HG02571 (cell line): ENCODE measurements around the gene KCNJ12.
"Not testable (repeated sequence)": the region's sequence is repeated elsewhere in the genome, so short reads cannot be mapped to it uniquely, and the experiment has no call there.

ENCODE experiments used
- ATAC-seq: cut with Tn5 transposase; IDR thresholded peaks from one replicate; pipeline ENCODE4 v1.9.1; 2021; ENCODE audit warnings: mild to moderate bottlenecking, moderate library complexity; ENCODE audit not compliant: unreplicated experiment

Gene KCNJ12

DNA sequence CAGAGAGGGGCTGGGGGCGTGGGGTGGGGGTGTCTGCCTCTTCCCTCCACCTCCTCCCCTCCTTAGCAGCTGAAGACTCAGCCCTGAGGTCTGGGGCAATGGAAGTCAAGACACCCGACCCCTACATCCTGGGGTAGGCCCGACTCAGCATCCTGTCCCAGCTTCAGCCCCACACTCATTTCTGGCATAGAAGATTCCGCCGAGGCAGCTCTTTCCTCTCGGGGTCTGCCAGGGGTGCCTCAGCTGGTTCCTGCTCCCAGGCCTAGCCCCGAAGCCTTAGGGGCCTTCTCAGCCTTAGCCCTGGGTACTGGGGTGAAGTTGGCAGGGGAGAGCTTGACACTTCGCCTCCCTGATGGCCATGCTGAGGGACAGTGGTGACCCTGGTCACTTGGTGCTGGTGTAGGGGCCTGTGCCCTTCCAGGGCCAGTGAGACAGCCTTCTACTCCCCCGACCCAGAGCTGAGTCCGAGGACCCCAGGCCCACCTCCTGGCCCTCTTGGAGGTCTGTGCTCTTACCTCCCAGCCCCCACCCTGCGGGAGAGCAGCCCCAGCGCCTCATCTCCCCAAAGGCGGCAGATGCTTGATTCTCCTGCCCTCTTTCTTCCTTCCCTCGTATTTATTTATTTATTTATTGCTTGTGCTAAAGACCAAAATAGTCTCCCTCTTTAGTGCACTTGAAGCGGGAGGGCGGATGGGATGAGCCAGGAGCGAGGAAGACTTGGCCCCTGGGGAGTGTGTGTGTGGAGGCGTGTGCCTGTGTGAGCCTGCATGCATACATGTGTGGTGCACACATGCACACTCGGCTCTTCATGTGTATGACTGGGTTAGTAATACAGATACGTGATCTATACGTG lies 42.5 kb downstream of the KCNJ12 start:
- no peak for ATAC-seq

DNA sequence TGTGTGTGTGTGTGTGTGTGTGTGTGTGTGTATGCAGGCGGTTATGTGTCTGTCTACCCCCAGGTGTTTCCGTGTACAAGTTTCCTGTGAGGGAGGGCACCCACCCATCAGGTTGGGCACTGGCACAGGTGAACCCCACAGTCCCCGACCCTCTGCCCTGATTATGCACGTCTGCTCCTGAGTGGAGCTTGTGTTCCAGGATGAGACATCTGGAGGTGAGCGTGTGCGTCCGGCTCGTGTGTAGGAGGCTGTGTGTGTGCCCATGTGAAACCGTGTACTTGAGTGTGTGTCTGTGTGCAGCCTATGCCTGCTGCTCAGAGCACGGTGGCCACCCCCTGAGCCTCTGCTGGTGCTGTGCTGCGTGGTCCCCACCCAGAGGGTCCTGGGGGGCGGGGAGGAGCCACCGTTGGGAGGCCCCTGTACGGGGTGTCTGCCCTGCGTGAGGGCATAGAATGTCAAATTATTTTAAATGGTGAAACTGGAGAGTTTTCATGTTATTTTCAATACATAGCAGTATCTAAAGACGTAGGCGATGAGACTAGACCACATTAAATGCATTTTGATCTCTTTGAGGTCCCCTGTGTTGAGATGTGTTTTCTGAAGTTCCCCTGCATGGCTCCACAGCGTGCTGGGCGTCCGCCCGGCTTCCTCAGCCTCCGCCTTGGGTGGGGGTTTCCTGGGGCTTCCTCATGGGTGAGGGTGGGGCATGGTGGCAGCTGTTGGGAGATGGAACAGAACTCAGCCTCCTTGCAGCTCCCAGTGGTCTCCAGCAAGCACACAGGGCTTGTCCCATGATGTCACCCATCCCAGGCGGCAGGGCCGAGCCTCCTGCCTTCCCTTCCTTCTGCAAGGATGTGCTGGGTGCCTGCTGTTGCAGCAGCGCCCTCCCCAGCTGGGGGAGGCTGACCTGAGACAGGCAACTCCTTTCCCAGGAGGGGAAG lies 43.4 kb downstream of the KCNJ12 start:
- ATAC-seq, result no peak

DNA sequence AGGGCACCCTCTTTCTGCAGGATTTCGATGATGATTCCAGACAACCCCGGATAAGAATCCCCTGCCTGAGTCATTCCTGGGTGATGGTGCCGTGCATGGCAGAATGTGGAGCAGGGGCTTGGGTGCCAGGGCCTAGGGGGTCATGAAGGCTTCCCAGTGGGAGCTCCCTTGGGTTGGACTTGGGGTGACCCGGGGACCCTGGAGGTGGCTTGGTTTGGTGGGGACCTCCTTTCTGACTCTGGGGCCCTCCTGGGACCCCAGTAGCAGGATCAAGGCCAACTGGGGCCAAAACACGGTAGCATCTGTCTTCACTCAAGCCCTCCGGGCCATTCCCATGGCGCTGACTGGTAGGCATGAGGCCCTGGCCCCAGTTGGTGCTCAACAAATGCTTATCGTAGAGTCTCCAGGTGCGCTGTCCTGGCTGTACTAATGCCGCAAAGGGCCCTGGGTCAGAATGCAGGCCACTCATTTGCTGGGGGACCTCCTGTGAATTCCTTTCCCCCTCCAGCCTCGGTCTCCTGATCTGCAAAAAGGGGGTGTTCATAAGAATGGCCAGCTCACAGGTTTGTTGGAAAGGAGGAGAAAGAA lies 44.4 kb downstream of the KCNJ12 start:
- ATAC-seq, result not testable (repeated sequence)

DNA sequence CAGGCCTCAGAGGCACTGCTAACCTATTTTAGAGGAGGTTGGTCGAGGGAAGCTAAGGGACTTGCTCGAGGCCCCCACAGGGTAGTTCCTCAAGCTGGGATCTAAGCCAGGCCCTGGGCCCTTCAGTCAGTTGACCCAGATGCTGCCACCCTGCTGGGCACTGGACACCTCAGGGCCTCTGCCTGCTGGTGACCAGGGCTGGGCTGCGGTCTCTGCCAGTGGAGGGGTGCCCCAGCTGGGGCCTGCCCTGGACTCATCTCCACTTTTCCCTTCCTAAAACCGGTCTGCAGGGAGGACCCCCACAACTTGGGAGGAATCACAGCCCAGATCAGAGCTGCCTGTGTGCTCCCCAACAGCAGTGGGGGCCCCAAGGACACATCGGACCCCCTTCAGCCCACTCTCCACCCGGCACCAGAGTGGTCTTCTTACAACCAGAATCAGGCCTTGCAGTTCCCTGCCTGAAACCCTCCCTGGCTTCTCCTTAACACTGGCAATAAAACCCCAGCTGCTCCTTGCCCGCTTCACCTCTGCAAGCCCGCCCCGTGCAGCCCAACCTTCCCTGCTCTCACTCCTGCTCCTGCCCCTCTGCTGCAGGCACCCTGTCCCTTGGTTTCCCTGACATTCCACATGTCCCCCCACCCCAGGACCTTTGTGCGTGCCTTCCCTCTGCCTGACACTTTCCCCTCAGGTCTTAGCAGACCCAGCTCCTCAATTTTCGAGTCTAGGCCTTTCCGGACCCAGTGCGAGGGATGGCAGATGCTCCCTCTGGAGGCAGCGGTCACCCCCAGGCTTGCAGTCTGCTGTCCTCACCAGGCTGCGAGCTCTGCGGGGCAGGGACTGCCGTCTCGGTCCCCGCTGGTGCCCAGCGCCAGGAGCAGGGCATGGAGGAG lies 45.5 kb downstream of the KCNJ12 start:
- not testable (repeated sequence) for ATAC-seq

DNA sequence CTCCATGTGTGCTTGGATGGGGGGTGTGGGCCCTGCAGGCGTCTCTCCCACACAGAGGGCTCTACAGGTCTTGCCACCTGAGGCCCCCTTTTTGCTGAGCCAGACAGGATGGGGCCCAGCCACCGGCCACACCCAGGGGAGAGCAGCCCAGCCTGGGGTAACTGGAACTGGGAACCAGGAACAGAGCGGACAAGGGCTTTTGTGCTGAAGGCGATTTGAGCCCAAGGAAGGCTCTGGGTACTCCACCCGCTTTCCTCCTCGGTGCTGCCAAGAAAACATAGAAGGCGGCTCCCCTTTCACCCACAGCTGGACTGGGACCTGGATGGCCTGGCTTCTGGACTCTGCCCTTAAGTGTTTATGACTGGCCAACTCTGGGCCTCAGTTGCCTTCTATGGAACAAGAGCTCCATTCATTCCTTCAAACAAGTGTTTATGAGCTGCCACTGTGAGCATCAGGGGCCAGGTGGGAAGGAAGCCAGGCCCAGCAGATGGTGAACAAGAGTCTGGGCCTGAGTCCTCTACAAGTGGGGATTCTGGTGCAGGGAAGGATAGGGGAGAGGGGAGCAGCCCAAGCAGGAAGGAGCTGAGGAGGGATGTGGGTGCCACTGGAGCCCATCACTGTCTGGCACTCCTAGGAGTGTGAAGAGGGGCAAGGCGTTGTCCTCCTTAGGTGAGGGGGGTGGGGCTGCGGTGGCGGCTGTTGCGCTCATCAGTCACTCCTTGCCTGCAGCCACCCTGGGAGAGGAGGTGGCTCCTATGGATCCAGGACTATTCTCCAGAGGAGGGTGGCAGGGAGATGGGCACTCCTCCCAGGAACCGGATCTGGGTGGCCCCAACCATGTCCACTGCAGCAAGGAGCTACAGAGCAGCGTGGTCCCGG lies 46.4 kb downstream of the KCNJ12 start:
- ATAC-seq, result not testable (repeated sequence)

DNA sequence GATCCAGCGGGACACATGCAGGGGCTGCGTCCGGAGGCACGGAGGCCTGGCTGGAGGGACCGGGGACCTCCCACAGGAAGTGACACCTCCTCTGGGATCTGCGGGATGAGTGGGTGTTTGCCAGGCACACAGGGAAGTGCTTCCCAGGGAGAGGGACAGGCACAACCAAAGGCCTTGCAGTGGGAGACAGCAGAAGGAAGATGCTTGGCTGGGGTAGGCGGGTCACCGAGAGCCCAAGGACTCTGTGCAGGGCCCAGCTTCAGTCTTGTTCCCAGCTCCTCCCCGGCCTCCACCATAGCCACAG lies 47.0 kb downstream of the KCNJ12 start:
- ATAC-seq, result not testable (repeated sequence)

GRCh38 chr17:21424697-21425096 lies 48.5 kb downstream of the KCNJ12 start:
- not testable (repeated sequence) for ATAC-seq

- no peak for ATAC-seq
Measured at GRCh38 chr17:21425321-21425720, 49.2 kb downstream of the KCNJ12 start.

DNA sequence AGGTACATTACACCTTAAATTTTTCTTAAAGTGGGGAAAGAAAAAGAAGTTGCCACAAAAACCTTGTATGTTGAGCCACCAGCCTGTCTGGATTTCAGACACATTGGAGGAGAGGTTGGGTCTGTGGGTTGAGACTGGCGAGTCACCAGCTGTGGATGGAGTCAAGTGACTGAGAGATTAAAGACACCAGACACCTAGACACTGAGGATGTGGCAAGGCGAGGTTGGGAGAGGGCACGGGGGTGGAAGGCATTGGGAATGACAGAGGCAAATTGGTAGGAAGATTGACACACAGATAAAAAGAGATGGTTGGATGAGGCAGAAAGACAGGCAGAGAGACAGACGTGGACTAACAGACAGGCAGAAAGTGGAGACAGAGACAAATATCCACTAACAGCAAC lies 49.6 kb downstream of the KCNJ12 start:
- ATAC-seq, result no peak

- ATAC-seq, result not testable (repeated sequence)
Measured at GRCh38 chr17:21426246-21426645, 50.1 kb downstream of the KCNJ12 start.

GRCh38 chr17:21426876-21427275 lies 50.7 kb downstream of the KCNJ12 start:
- not testable (repeated sequence) for ATAC-seq

GRCh38 chr17:21427727-21428126 lies 51.6 kb downstream of the KCNJ12 start:
- ATAC-seq, result not testable (repeated sequence)

DNA sequence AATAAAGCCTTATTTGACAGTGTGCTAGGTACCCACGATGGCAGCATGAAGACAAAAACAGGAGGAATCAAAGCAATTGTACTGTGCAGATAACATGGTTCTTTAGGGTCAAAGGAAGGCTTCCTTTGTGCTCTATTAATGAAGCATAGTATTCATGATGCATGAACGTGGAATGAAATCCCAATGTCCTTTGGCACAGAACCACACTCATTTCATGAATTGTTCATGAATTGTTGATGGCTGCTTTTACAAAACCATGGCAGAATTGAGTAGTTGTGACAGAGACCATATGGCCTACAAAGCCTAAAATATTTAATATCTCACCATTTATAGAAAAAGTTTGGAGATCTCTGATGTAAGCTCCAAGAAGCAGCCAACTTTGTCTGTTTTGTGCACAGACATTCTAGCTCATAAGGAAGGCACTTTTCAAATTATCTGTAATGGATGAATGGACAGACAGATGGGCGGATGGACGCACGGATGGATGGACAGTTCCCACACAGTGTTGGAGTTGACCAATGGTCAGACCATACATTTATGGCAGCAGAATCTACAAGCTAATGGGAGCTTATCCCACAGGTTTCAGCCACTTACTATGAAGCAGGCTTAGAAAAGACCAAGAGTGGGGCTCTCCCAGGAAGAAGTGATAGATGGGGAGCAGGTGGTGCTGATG lies 52.7 kb downstream of the KCNJ12 start:
- not testable (repeated sequence) for ATAC-seq

DNA sequence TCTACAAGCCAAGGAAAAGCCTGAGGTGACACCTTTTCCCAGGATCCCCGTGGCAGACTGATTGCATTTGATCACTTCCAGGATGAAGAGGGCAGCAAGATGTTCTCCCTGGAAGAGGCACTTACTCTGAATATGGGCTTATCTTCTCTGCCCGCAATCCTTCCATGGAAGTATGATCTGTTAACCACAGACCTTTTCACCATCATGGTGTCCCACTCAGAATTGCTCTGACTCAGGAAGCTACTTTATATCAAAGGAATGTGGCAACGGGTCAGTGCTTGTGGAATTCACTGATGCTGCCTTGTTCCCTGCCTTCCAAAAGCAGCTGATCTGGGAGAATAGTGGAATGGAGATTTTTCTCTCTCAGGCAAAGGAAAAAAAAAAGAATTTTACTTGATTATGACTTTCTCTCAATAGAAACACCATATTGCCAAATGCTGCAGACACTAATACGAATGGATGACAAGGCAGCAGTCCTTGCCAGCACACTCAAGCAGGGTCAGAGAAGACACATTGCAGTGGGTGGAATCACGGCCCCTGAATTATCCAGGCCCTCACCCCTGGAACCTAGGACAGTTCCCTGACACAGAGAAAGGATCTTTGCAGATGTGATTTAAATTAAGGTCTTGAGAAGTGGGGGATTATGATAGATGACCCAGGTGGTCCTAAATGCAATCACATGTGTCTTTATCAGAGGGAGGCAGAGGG lies 53.9 kb downstream of the KCNJ12 start:
- ATAC-seq, result not testable (repeated sequence)

- ATAC-seq, result not testable (repeated sequence)
Measured at GRCh38 chr17:21433971-21434370, 57.8 kb downstream of the KCNJ12 start.

DNA sequence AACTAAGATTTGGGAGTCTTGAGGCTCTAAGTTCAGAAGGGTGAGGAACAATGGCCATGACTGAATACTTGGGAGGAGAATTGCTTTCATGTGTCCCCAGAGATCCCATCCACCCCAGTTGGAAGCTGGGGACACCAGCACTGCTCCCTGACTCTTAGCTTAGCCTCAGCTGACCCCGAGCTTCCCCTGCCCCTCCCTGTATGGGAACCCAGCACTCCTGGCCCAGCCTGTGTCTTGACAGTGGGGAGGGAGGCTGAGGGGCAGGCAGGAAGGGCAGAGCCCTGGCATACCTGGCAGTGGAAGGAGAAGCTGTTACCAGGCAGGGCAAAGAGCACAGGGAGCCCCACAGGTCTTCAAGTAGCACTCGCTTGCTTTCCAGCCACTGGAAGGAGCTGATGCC lies 58.8 kb downstream of the KCNJ12 start:
- not testable (repeated sequence) for ATAC-seq

- not testable (repeated sequence) for ATAC-seq
Measured at GRCh38 chr17:21436481-21436880, 60.3 kb downstream of the KCNJ12 start.
